HTERT RPE-1 (cell line): Measurements from ENCODE around the gene NDUFA11.
"Not testable (repeated sequence)": the region's sequence is repeated elsewhere in the genome, so short reads cannot be mapped to it uniquely, and the experiment has no call there.

Experiments
- in situ Hi-C: fragments of 300-500 bp; cut with MboI; formaldehyde crosslinking; loops from 4 replicates; pipeline ENCODE4 v1.14.3; 2020; ENCODE audit warnings: low sequenced_read_pairs

Gene NDUFA11

GRCh38 chr19:5891572-5891937 lies 12.0 kb downstream of the NDUFA11 start:
- in situ Hi-C loops, result no loop called here

GRCh38 chr19:5890099-5890498 lies 13.5 kb downstream of the NDUFA11 start:
- in situ Hi-C loops, result no loop called here

GRCh38 chr19:5889288-5889971 lies 14.2 kb downstream of the NDUFA11 start:
- in situ Hi-C loops, result no loop called here

GRCh38 chr19:5884065-5884811 lies 19.4 kb downstream of the NDUFA11 start:
- in situ Hi-C loops, result not testable (repeated sequence)

- in situ Hi-C loops, result not testable (repeated sequence)
Measured at GRCh38 chr19:5883157-5883873, 20.3 kb downstream of the NDUFA11 start.

GRCh38 chr19:5882421-5882968 lies 21.1 kb downstream of the NDUFA11 start:
- in situ Hi-C loops, result no loop called here

GRCh38 chr19:5881543-5882299 lies 21.9 kb downstream of the NDUFA11 start:
- in situ Hi-C loops, result no loop called here

GRCh38 chr19:5880604-5881078 lies 22.9 kb downstream of the NDUFA11 start:
- in situ Hi-C loops, result no loop called here

- in situ Hi-C loops, result no loop called here
Measured at GRCh38 chr19:5880196-5880595, 23.4 kb downstream of the NDUFA11 start.

GRCh38 chr19:5877882-5878281 lies 25.7 kb downstream of the NDUFA11 start:
- in situ Hi-C loops, result no loop called here

- in situ Hi-C loops, result no loop called here
Measured at GRCh38 chr19:5877427-5877826, 26.2 kb downstream of the NDUFA11 start.

- in situ Hi-C loops, result not testable (repeated sequence)
Measured at GRCh38 chr19:5874496-5874895, 29.1 kb downstream of the NDUFA11 start.

- in situ Hi-C loops, result no loop called here
Measured at GRCh38 chr19:5873617-5874199, 29.9 kb downstream of the NDUFA11 start.

- in situ Hi-C loops, result no loop called here
Measured at GRCh38 chr19:5870986-5871394, 32.6 kb downstream of the NDUFA11 start.

GRCh38 chr19:5867201-5868136 lies 36.1 kb downstream of the NDUFA11 start:
- in situ Hi-C loops, result no loop called here

- in situ Hi-C loops, result no loop called here
Measured at GRCh38 chr19:5865772-5866171, 37.8 kb downstream of the NDUFA11 start.

- in situ Hi-C loops, result no loop called here
Measured at GRCh38 chr19:5864725-5865486, 38.7 kb downstream of the NDUFA11 start.

- in situ Hi-C loops, result no loop called here
Measured at GRCh38 chr19:5864013-5864720, 39.4 kb downstream of the NDUFA11 start.
